Transverse colon (tissue), 4 donors: ENCODE data around the gene KRT83. TPM values are rescaled to one million over a fixed set of nuclear protein-coding genes. Genes with fewer than 3 reads are reported as not detected.

Source experiments
- DNase-seq: peaks from one replicate; pipeline ENCODE4 v3.0.0-alpha.2; 2019
- H3K27ac ChIP-seq, 4 donors: fragments of 200-600 bp; sonication (generic); 2 replicates each; pipeline ENCODE4 v1.5.1; 2016 to 2018; ENCODE audit warnings: inconsistent platforms in 4 of 4
- H3K27me3 ChIP-seq: fragments of 200-600 bp; sonication (generic); 2 replicates; pipeline ENCODE4 v1.5.1; 2017; ENCODE audit warnings: inconsistent platforms
- H3K36me3 ChIP-seq, 4 donors: fragments of 200-600 bp; sonication (generic); 2 replicates each; pipeline ENCODE4 v1.5.1; 2017 to 2019; ENCODE audit warnings: inconsistent platforms in 4 of 4
- H3K4me1 ChIP-seq, 4 donors: fragments of 200-600 bp; sonication (generic); 2 replicates each; pipeline ENCODE4 v1.5.1; 2017 to 2020; ENCODE audit warnings: inconsistent platforms in 4 of 4
- H3K4me3 ChIP-seq, 4 donors: fragments of 200-600 bp; sonication (generic); 1 replicate in 1 of 4; 2 replicates in 3 of 4; pipeline versions ENCODE4 v1.5.1 to v1.6.1; 2017 to 2019; ENCODE audit warnings: inconsistent platforms in 4 of 4
- H3K9me3 ChIP-seq, 2 donors: fragments of 200-600 bp; sonication (generic); 2 replicates each; pipeline ENCODE4 v1.5.1; 2017 to 2019; ENCODE audit warnings: inconsistent platforms in 2 of 2
- CTCF ChIP-seq, 5 experiments: fragments of 200-600 bp in 3 of 5; fragments of 450-650 bp in 2 of 5; sonication (generic) in 3 of 5; IDR thresholded peaks; 1 replicate in 2 of 5; 2 replicates in 3 of 5; pipeline ENCODE4 v1.5.1; 2016 to 2017; ENCODE audit warnings: antibody characterized with exemption in 5 of 5, inconsistent platforms in 3 of 5, mild to moderate bottlenecking in 2 of 5, moderate library complexity in 1 of 5
- EP300 ChIP-seq: sonication (generic); formaldehyde crosslinking; IDR thresholded peaks from one replicate; pipeline ENCODE4 v1.6.1; 2017; ENCODE audit warnings: antibody characterized with exemption, low read depth
- POLR2A ChIP-seq: fragments of 450-650 bp; IDR thresholded peaks from one replicate; pipeline ENCODE4 v1.6.1; 2016; ENCODE audit warnings: antibody characterized with exemption, mild to moderate bottlenecking, moderate library complexity
- POLR2AphosphoS5 ChIP-seq, 3 donors: sonication (generic); formaldehyde crosslinking; IDR thresholded peaks; one replicate each; pipeline ENCODE4 v1.6.1; 2016; ENCODE audit warnings: antibody characterized with exemption in 3 of 3
- WGBS, 2 donors: methylation state at CpG; one replicate each; pipeline ENCODE4 v1.1.5; 2018; ENCODE audit warnings: low coverage in 1 of 2; 5-methylcytosine and 5-hydroxymethylcytosine counted together
- in situ Hi-C, 4 donors: fragments of 200-750 bp; cut with MboI; loops; one replicate each; pipeline versions ENCODE4 v1.15.0 to v1.15.1; 2017; ENCODE audit warnings: low sequenced_read_pairs in 3 of 4, low pct_ligation_motif_present in 1 of 4, low pct_unique_long_range_greater_than_20kb in 1 of 4
- intact Hi-C: fragments of 100-400 bp; cut with DNase I; formaldehyde crosslinking; loops from one replicate; pipeline ENCODE4 v1.15.1; 2023; ENCODE audit warnings: low total_unique reads
- total RNA-seq, 4 donors: library from RNA; depleted of rRNA; stranded (reverse); fragments of >200 nt; gene quantifications; one replicate each; pipeline ENCODE4 v1.1.0, GENCODE V29; 2016

KRT83 gene
- total RNA-seq, 4 donors from 2014 or later = not detected

- Histone ChIP-seq H3K27me3 (peaks cover 14% of the 10 kb centered on the region), H3K27ac (no peak overlapping the region), H3K4me3 (no peak overlapping the region), H3K4me1 (peaks cover 0 to 4% (median 0%) of the 10 kb centered on the region in 4 donors), H3K36me3 (no peaks in the 10 kb centered on the region), H3K9me3 (no peaks in the 10 kb centered on the region)
- TF ChIP-seq POLR2AphosphoS5 (IDR thresholded peaks at IDR 0.05) (no peak), POLR2A (no peak), EP300 (no peak), CTCF (IDR thresholded peaks at IDR 0.05) (no peak)
- intact Hi-C loops (no loop called here), in situ Hi-C loops (no loop called here)
- 86% methylated on average over 10 of the region's 10 CpGs; no CpG with 5 or more reads in 1 of the 2 donors for WGBS, 2 donors
- DNase-seq = no peak
Observed at GRCh38 chr12:52323416-52324152, 2.4 kb upstream of the KRT83 start.

DNA sequence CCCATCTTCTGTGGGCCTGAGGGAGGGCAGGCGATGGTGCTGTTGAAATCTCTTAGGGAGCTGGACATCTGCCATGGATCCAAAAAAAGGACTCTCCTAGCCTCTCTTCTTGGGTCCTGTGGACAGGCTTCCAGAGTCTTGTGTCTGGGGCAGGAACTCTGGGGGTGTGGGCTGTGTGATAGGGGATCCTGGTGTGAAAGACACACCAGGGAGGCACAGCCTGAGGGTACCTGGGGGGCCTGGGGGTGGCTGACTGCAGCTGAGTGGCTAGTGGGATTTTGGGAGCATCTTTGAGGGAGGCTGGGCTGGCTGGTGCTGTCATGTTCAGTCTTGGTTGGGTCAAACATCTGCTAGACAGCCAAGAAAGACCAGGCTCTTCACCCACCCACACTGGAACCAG is 1.8 kb upstream of the KRT83 start:
- Histone ChIP-seq H3K9me3 (no peaks in the 10 kb centered on the region), H3K4me1 (peaks cover 0 to 4% (median 0%) of the 10 kb centered on the region in 4 donors), H3K27ac (no peak overlapping the region), H3K27me3 (peaks cover 14% of the 10 kb centered on the region), H3K4me3 (no peak overlapping the region), H3K36me3 (no peaks in the 10 kb centered on the region)
- 55% methylated on average over 1 of the region's 1 CpG; no CpG with 5 or more reads in 1 of the 2 donors for WGBS, 2 donors
- intact Hi-C loops (no loop called here), in situ Hi-C loops (no loop called here)
- TF ChIP-seq CTCF (IDR thresholded peaks at IDR 0.05) = no peak
- DNase-seq = no peak

DNA sequence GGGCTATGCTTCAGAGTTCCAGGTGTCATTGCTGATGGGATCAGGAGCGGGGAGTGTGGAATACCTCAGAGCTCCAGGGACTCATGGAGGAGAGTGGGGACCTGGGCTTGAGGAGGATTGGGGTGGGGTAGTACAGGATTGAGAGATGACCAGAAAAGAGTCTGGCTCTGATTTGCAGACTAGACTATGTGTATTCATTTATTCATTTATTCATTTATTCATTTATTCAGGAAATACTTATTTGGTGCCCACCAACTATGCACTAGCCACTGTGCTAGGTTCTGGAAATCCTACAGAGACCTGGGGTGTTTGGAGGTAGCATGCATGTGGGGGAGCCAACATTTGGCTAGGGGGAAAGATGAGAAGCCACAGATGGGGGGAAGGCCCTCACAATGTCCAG is 871 bp upstream of the KRT83 start:
- in situ Hi-C loops (no loop called here), intact Hi-C loops (no loop called here)
- peaks cover 14% of the 10 kb centered on the region for H3K27me3 ChIP-seq
- H3K4me3 ChIP-seq = no peak overlapping the region
- no peak for DNase-seq
- H3K36me3 ChIP-seq = no peaks in the 10 kb centered on the region
- peaks cover 0 to 4% (median 0%) of the 10 kb centered on the region in 4 donors for H3K4me1 ChIP-seq
- H3K9me3 ChIP-seq = no peaks in the 10 kb centered on the region
- H3K27ac ChIP-seq = no peak overlapping the region
- 100% methylated on average over 1 of the region's 1 CpG for WGBS, 2 donors
- TF ChIP-seq POLR2A (no peak), EP300 (no peak), POLR2AphosphoS5 (IDR thresholded peaks at IDR 0.05) (no peak), CTCF (IDR thresholded peaks at IDR 0.05) (no peak)

GRCh38 chr12:52321418-52321817 is 220 bp upstream of the KRT83 start:
- TF ChIP-seq CTCF (IDR thresholded peaks at IDR 0.05) = no peak
- TF ChIP-seq POLR2AphosphoS5 (IDR thresholded peaks at IDR 0.05) = no peak
- TF ChIP-seq EP300 = no peak
- no peak for TF ChIP-seq POLR2A
- WGBS, 2 donors = 54% methylated on average over 4 of the region's 4 CpGs; no CpG with 5 or more reads in 1 of the 2 donors
- Histone ChIP-seq H3K36me3 (no peaks in the 10 kb centered on the region), H3K27me3 (peaks cover 14% of the 10 kb centered on the region), H3K9me3 (no peaks in the 10 kb centered on the region), H3K4me3 (no peak overlapping the region), H3K27ac (no peak overlapping the region), H3K4me1 (peaks cover 0 to 4% (median 0%) of the 10 kb centered on the region in 4 donors)
- intact Hi-C loops = no loop called here
- in situ Hi-C loops = no loop called here
- DNase-seq = no peak
